Caco-2 (cell line): ENCODE measurements around the gene PTPRG. TPM values are rescaled to one million over a fixed set of nuclear protein-coding genes. Genes with fewer than 3 reads are reported as not detected.

Experiments
- BruUV-seq: library from RNA; stranded (reverse); fragments of 400-500 nt; replicated peaks from 2 replicates; lab custom pipeline; 2021; lab: Mats Ljungman, UMichigan
- CTCF ChIA-PET: fragments of 300-600 bp; sonication (Branson Sonifier 250); formaldehyde crosslinking; loops from one replicate; lab custom pipeline; 2022; ENCODE audit warnings: antibody characterized with exemption; lab: Charles Lee
- POLR2A ChIA-PET: fragments of 300-600 bp; sonication (Branson Sonifier 250); formaldehyde crosslinking; loops from one replicate; lab custom pipeline; 2022; ENCODE audit warnings: antibody characterized with exemption; lab: Charles Lee
- DNase-seq, 2 experiments: peaks; one replicate each; pipeline versions ENCODE4 v3.0.0 to v3.0.0-alpha.2; 2020 to 2022
- H3K27me3 ChIP-seq: replicated peaks from 2 replicates; pipeline ENCODE4 v1.6.0; 2011; ENCODE audit warnings: low read length; ENCODE audit not compliant: control insufficient read depth, insufficient read depth
- H3K36me3 ChIP-seq: 2 replicates; pipeline ENCODE4 v1.5.1; 2011; ENCODE audit warnings: low read length; ENCODE audit not compliant: control insufficient read depth, insufficient read depth
- H3K4me1 ChIP-seq: fragments of 250-450 bp; sonication (Bioruptor Pico); 2 replicates; pipeline ENCODE4 v1.5.1; 2020; ENCODE audit warnings: mild to moderate bottlenecking
- H3K4me3 ChIP-seq: 2 replicates; pipeline ENCODE4 v1.5.1; 2011; ENCODE audit warnings: low read depth, mild to moderate bottlenecking, control low read depth, low read length
- H3K9me3 ChIP-seq: fragments of 250-450 bp; sonication (Bioruptor Pico); 2 replicates; pipeline ENCODE4 v1.5.1; 2020; ENCODE audit warnings: mild to moderate bottlenecking, moderate library complexity
- H3K27ac Mint-ChIP-seq: one replicate; pipeline ENCODE4 v1.8.0; 2022; ENCODE audit warnings: mixed read lengths; ENCODE audit not compliant: unreplicated experiment
- H3K27me3 Mint-ChIP-seq: one replicate; pipeline ENCODE4 v1.8.0; 2022; ENCODE audit warnings: mixed read lengths; ENCODE audit not compliant: insufficient read depth, unreplicated experiment
- H3K36me3 Mint-ChIP-seq: one replicate; pipeline ENCODE4 v1.8.0; 2022; ENCODE audit warnings: mild to moderate bottlenecking, mixed read lengths; ENCODE audit not compliant: insufficient read depth, unreplicated experiment
- H3K4me1 Mint-ChIP-seq: one replicate; pipeline ENCODE4 v1.8.0; 2022; ENCODE audit warnings: low read depth, mixed read lengths; ENCODE audit not compliant: unreplicated experiment
- H3K4me3 Mint-ChIP-seq: one replicate; pipeline ENCODE4 v1.8.0; 2022; ENCODE audit warnings: mild to moderate bottlenecking, moderate library complexity, mixed read lengths; ENCODE audit not compliant: unreplicated experiment
- H3K9me3 Mint-ChIP-seq: one replicate; pipeline ENCODE4 v1.8.0; 2022; ENCODE audit warnings: mixed read lengths; ENCODE audit not compliant: unreplicated experiment
- intact Hi-C: fragments of 100-400 bp; cut with micrococcal nuclease; formaldehyde crosslinking; loops from one replicate; pipeline ENCODE4 v1.10.0; 2022; ENCODE audit not compliant: unreplicated experiment
- total RNA-seq: library from RNA; stranded (reverse); gene quantifications from 2 replicates; pipeline ENCODE4 v1.2.3, GENCODE V29; 2022
- TF ChIP-seq, protein P1 (sequence below), 2 experiments: fragments of 200-600 bp in 1 of 2; IDR thresholded peaks; 1 replicate in 1 of 2; 2 replicates in 1 of 2; pipeline versions ENCODE4 v1.5.1 to v1.8.0; 2011 to 2022; ENCODE audit warnings: antibody characterized with exemption in 1 of 2, control low read depth in 1 of 2, inconsistent platforms in 1 of 2, low read depth in 1 of 2, low read length in 1 of 2, mild to moderate bottlenecking in 1 of 2, moderate library complexity in 1 of 2; ENCODE audit not compliant: insufficient read depth in 1 of 2, severe bottlenecking in 1 of 2, unreplicated experiment in 1 of 2

The PTPRG gene
- total RNA-seq, 1 experiment from 2014 or later: 46.4 TPM

DNA sequence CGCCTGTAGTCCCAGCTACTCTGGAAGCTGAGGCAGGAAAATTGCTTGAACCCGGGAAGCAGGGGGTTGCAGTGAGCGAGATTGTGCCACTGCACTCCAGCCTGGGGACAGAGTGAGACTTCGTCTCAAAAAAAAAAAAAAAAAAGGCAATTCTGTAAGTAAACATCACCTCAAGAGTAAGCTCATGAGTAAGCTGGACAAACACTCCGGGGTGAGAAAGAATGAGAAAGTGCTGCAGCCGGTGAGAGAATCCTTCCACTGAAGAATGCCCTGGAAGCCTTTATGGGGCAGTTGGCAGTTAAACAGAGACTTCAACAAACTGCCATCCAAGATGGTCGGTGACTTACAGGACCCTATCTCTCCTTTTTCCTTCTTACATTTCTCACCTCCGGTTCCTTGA lies 764.5 kb downstream of the PTPRG start:
- CTCF ChIA-PET: interaction anchor here (0.7 kb wide), 2 partner anchors 145 to 1201 kb away, joined by 3 to 4 read pairs; no protein-coding TSS in a partner anchor
- Histone ChIP-seq H3K9me3 (no peaks in the 10 kb centered on the region), H3K4me3 (no peak overlapping the region), H3K36me3 (no peaks in the 10 kb centered on the region), H3K27me3 (no peaks in the 10 kb centered on the region), H3K4me1 (no peaks in the 10 kb centered on the region)
- no peak overlapping the region for H3K27ac Mint-ChIP-seq
- BruUV-seq: no TSS peak
- no peaks in the 10 kb centered on the region for H3K9me3 Mint-ChIP-seq
- H3K4me1 Mint-ChIP-seq: no peaks in the 10 kb centered on the region
- POLR2A ChIA-PET: interaction anchor here (0.6 kb wide), 1 partner anchor 16 kb away, joined by 11 read pairs; no protein-coding TSS in a partner anchor
- intact Hi-C loops: no loop called here
- peaks cover 12% of the 10 kb centered on the region for H3K27me3 Mint-ChIP-seq
- TF ChIP-seq, protein P1, sequence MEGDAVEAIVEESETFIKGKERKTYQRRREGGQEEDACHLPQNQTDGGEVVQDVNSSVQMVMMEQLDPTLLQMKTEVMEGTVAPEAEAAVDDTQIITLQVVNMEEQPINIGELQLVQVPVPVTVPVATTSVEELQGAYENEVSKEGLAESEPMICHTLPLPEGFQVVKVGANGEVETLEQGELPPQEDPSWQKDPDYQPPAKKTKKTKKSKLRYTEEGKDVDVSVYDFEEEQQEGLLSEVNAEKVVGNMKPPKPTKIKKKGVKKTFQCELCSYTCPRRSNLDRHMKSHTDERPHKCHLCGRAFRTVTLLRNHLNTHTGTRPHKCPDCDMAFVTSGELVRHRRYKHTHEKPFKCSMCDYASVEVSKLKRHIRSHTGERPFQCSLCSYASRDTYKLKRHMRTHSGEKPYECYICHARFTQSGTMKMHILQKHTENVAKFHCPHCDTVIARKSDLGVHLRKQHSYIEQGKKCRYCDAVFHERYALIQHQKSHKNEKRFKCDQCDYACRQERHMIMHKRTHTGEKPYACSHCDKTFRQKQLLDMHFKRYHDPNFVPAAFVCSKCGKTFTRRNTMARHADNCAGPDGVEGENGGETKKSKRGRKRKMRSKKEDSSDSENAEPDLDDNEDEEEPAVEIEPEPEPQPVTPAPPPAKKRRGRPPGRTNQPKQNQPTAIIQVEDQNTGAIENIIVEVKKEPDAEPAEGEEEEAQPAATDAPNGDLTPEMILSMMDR (IDR thresholded peaks at IDR 0.05; ENCODE audit: insufficient read depth in 1 of 2, low read depth in 1 of 2, low read length in 1 of 2, severe bottlenecking in 1 of 2, unreplicated experiment in 1 of 2): no peak
- H3K36me3 Mint-ChIP-seq: no peaks in the 10 kb centered on the region
- peak in 1 of 2 experiments; percentile 7 for DNase-seq
- H3K4me3 Mint-ChIP-seq: no peak overlapping the region

DNA sequence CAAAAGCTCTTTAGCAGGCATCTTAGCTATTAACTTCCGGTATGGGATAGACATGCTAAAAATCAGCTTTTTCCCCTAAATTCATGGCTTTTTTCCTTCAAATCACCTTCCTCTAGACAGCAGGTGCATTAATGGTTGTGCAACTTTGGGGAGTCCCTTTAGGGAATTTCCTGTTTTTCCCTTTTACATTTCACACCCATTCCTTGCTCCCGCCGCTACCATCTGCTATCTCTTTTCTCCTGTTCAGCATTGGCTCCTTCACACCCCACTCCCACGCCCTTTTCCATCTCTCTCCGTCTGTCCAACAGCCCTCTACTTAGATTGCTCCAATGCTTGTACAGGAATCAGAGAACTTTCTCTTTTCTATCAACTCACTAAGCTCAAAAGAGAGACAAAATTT lies 768.6 kb downstream of the PTPRG start:
- Histone ChIP-seq H3K27me3 (no peaks in the 10 kb centered on the region), H3K4me3 (no peak overlapping the region), H3K4me1 (no peaks in the 10 kb centered on the region), H3K9me3 (no peaks in the 10 kb centered on the region), H3K36me3 (no peaks in the 10 kb centered on the region)
- DNase-seq: no peak
- no peaks in the 10 kb centered on the region for H3K9me3 Mint-ChIP-seq
- no peaks in the 10 kb centered on the region for H3K36me3 Mint-ChIP-seq
- intact Hi-C loops: no loop called here
- H3K27ac Mint-ChIP-seq: no peak overlapping the region
- H3K4me1 Mint-ChIP-seq: no peaks in the 10 kb centered on the region
- peaks cover 17% of the 10 kb centered on the region for H3K27me3 Mint-ChIP-seq
- no TSS peak for BruUV-seq
- ChIA-PET POLR2A (no interaction called here), CTCF (interaction anchor here (0.5 kb wide), 1 partner anchor 161 kb away, joined by 3 read pairs; no protein-coding TSS in a partner anchor)
- TF ChIP-seq, protein P1 (IDR thresholded peaks at IDR 0.05; ENCODE audit: insufficient read depth in 1 of 2, low read depth in 1 of 2, low read length in 1 of 2, severe bottlenecking in 1 of 2, unreplicated experiment in 1 of 2): no peak
- H3K4me3 Mint-ChIP-seq: no peak overlapping the region

DNA sequence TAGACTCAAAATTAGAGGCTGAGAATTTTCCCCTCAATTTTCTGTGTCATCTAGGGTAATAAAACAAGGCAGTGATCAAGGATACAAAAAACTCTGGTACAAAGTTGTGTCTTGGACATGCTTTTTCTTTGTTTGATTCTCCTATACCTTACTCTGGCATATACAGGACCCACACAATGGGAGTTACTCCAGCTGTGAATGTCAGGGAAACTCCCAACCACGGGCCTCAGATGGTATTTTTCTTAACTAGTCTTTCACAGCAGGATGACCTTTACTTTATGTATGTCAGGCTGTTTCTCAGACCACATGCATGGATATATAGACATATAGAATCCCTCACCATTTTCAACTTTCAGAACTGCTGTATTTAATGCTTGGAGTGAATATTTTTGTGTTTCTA lies 770.6 kb downstream of the PTPRG start:
- ChIA-PET CTCF (no interaction called here), POLR2A (no interaction called here)
- Mint-ChIP-seq H3K27ac (no peak overlapping the region), H3K9me3 (no peaks in the 10 kb centered on the region), H3K36me3 (no peaks in the 10 kb centered on the region), H3K4me3 (no peak overlapping the region), H3K4me1 (no peaks in the 10 kb centered on the region), H3K27me3 (peaks cover 22% of the 10 kb centered on the region)
- intact Hi-C loops: no loop called here
- Histone ChIP-seq H3K4me1 (no peaks in the 10 kb centered on the region), H3K36me3 (no peaks in the 10 kb centered on the region), H3K4me3 (no peak overlapping the region), H3K27me3 (no peaks in the 10 kb centered on the region), H3K9me3 (no peaks in the 10 kb centered on the region)
- TF ChIP-seq, protein P1 (IDR thresholded peaks at IDR 0.05; ENCODE audit: insufficient read depth in 1 of 2, low read depth in 1 of 2, low read length in 1 of 2, severe bottlenecking in 1 of 2, unreplicated experiment in 1 of 2): no peak
- DNase-seq: no peak
- no TSS peak for BruUV-seq
